Measurements from ENCODE around the gene THRSP.
"Not testable (repeated sequence)": the region's sequence is repeated elsewhere in the genome, so short reads cannot be mapped to it uniquely, and the experiment has no call there.

The THRSP gene

DNA sequence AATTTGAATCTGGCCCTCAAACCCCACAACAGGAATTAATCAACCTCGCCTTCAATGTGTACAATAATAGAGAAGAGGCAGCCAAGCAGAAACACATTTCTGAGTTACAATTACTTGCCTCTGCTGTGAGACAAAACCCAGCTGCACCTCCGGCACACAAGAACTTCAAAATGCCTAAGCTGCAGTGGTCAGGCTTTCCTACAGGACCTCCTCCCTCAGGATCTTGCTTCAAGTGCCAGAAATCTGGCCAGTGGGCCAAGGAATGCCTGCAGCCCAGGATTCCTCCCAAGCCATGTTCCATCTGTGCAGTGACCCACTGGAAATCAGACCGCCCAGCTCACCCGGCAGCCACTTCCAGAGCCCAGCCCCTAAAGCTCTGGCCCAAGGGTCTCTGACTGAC lies 19.4 kb downstream of the THRSP start:
- no peak for TF ChIP-seq OSR1 (CRISPR knock-in tag; IDR thresholded peaks at IDR 0.05)
- no peak for TF ChIP-seq ARNTL (CRISPR knock-in tag; IDR thresholded peaks at IDR 0.05; ENCODE audit: borderline replicate concordance, low read depth)
- no peak for TF ChIP-seq ZFP30 (CRISPR knock-in tag; IDR thresholded peaks at IDR 0.05)
- TF ChIP-seq, protein P1, sequence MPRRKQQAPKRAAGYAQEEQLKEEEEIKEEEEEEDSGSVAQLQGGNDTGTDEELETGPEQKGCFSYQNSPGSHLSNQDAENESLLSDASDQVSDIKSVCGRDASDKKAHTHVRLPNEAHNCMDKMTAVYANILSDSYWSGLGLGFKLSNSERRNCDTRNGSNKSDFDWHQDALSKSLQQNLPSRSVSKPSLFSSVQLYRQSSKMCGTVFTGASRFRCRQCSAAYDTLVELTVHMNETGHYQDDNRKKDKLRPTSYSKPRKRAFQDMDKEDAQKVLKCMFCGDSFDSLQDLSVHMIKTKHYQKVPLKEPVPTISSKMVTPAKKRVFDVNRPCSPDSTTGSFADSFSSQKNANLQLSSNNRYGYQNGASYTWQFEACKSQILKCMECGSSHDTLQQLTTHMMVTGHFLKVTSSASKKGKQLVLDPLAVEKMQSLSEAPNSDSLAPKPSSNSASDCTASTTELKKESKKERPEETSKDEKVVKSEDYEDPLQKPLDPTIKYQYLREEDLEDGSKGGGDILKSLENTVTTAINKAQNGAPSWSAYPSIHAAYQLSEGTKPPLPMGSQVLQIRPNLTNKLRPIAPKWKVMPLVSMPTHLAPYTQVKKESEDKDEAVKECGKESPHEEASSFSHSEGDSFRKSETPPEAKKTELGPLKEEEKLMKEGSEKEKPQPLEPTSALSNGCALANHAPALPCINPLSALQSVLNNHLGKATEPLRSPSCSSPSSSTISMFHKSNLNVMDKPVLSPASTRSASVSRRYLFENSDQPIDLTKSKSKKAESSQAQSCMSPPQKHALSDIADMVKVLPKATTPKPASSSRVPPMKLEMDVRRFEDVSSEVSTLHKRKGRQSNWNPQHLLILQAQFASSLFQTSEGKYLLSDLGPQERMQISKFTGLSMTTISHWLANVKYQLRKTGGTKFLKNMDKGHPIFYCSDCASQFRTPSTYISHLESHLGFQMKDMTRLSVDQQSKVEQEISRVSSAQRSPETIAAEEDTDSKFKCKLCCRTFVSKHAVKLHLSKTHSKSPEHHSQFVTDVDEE (CRISPR knock-in tag; IDR thresholded peaks at IDR 0.05), result no peak
- TF ChIP-seq SNAI2 (CRISPR knock-in tag; IDR thresholded peaks at IDR 0.05), result no peak
- no peak for TF ChIP-seq ZNF8 (CRISPR knock-in tag; IDR thresholded peaks at IDR 0.05)
- ATAC-seq, result no peak

DNA sequence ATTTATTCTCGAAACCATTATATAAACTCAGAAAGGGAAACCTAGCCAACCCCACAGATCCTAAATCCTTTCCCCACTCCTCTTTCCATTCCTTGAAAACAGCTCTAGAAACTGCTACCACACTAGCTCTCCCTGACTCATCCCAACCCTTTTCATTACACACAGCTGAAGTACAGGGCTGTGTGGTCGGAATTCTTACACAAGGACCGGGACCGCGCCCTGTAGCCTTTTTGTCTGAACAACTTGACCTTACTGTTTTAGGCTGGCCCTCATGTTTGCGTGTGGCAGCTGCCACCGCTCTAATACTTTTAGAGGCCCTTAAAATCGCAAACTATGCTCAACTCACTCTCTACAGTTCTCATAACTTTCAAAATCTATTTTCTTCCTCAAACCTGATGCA lies 20.8 kb downstream of the THRSP start:
- not testable (repeated sequence) for ATAC-seq

DNA sequence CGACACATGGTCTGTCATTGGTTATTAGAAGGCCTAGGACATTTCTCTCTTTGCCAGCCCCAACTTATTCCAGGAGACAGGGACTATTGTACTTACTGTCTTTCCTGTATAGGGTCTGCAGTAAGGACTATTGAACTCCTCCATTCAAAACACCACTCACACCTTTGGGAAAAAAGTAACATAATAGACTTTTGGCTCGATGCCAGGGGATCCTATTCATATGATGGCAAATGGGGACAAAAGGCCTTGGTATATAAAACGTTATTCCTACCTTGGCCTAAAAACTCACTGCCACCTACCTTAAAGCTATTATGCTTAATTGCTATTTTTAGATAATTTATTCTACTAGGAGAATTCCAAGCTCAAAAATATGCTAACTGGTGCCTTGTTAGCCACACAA lies 22.3 kb downstream of the THRSP start:
- no peak for TF ChIP-seq RARB (CRISPR knock-in tag; IDR thresholded peaks at IDR 0.05)
- TF ChIP-seq, protein P2, sequence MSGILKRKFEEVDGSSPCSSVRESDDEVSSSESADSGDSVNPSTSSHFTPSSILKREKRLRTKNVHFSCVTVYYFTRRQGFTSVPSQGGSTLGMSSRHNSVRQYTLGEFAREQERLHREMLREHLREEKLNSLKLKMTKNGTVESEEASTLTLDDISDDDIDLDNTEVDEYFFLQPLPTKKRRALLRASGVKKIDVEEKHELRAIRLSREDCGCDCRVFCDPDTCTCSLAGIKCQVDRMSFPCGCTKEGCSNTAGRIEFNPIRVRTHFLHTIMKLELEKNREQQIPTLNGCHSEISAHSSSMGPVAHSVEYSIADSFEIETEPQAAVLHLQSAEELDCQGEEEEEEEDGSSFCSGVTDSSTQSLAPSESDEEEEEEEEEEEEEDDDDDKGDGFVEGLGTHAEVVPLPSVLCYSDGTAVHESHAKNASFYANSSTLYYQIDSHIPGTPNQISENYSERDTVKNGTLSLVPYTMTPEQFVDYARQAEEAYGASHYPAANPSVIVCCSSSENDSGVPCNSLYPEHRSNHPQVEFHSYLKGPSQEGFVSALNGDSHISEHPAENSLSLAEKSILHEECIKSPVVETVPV (CRISPR knock-in tag; IDR thresholded peaks at IDR 0.05), result no peak
- no peak for TF ChIP-seq ESRRG (CRISPR knock-in tag; IDR thresholded peaks at IDR 0.05)
- TF ChIP-seq, protein P1 (CRISPR knock-in tag; IDR thresholded peaks at IDR 0.05), result no peak
- no peak for TF ChIP-seq CSDC2 (CRISPR knock-in tag; IDR thresholded peaks at IDR 0.05)
- no peak for TF ChIP-seq TOX (CRISPR knock-in tag; IDR thresholded peaks at IDR 0.05; ENCODE audit: borderline replicate concordance)
- no peak for TF ChIP-seq ZNF70 (CRISPR knock-in tag; IDR thresholded peaks at IDR 0.05)
- TF ChIP-seq BACH2 (CRISPR knock-in tag; IDR thresholded peaks at IDR 0.05; ENCODE audit: borderline replicate concordance), result no peak
- TF ChIP-seq ZFP3 (CRISPR knock-in tag; IDR thresholded peaks at IDR 0.05), result no peak
- TF ChIP-seq PPARA (CRISPR knock-in tag; IDR thresholded peaks at IDR 0.05; ENCODE audit: borderline replicate concordance), result no peak
- no peak for TF ChIP-seq ZNF8 (CRISPR knock-in tag; IDR thresholded peaks at IDR 0.05)
- TF ChIP-seq TCF4 (CRISPR knock-in tag; IDR thresholded peaks at IDR 0.05; ENCODE audit: borderline replicate concordance), result no peak
- no peak for TF ChIP-seq GLIS3 (CRISPR knock-in tag; IDR thresholded peaks at IDR 0.05)
- TF ChIP-seq, protein P3, sequence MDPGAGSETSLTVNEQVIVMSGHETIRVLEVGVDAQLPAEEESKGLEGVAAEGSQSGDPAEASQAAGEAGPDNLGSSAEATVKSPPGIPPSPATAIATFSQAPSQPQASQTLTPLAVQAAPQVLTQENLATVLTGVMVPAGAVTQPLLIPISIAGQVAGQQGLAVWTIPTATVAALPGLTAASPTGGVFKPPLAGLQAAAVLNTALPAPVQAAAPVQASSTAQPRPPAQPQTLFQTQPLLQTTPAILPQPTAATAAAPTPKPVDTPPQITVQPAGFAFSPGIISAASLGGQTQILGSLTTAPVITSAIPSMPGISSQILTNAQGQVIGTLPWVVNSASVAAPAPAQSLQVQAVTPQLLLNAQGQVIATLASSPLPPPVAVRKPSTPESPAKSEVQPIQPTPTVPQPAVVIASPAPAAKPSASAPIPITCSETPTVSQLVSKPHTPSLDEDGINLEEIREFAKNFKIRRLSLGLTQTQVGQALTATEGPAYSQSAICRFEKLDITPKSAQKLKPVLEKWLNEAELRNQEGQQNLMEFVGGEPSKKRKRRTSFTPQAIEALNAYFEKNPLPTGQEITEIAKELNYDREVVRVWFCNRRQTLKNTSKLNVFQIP (CRISPR knock-in tag; IDR thresholded peaks at IDR 0.05; ENCODE audit: borderline replicate concordance, low read depth), result no peak
- TF ChIP-seq, protein P4, sequence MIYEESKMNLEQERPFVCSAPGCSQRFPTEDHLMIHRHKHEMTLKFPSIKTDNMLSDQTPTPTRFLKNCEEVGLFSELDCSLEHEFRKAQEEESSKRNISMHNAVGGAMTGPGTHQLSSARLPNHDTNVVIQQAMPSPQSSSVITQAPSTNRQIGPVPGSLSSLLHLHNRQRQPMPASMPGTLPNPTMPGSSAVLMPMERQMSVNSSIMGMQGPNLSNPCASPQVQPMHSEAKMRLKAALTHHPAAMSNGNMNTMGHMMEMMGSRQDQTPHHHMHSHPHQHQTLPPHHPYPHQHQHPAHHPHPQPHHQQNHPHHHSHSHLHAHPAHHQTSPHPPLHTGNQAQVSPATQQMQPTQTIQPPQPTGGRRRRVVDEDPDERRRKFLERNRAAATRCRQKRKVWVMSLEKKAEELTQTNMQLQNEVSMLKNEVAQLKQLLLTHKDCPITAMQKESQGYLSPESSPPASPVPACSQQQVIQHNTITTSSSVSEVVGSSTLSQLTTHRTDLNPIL (CRISPR knock-in tag; IDR thresholded peaks at IDR 0.05; ENCODE audit: low read depth), result no peak
- ATAC-seq, result no peak
